Muscle of arm (tissue), 12 donors: ENCODE data around the gene SRXN1. TPM values are rescaled to one million over a fixed set of nuclear protein-coding genes. Genes with fewer than 3 reads are reported as not detected.

Experiments
- DNase-seq: peaks from one replicate; pipeline ENCODE4 v3.0.0-alpha.2; 2013
- polyA plus RNA-seq, 12 donors: library from polyadenylated mRNA; unstranded; fragments of 120-200 nt; gene quantifications; one replicate each; pipeline ENCODE4 v1.2.1, GENCODE V29; 2013; ENCODE audit not compliant: insufficient read length in 12 of 12

The SRXN1 gene
- polyA plus RNA-seq, 12 donors = 5.2 to 13.0 (median 8.3) TPM; not detected in 1

GRCh38 chr20:608970-609369, 44.0 kb downstream of the SRXN1 start:
- no peak for DNase-seq

DNA sequence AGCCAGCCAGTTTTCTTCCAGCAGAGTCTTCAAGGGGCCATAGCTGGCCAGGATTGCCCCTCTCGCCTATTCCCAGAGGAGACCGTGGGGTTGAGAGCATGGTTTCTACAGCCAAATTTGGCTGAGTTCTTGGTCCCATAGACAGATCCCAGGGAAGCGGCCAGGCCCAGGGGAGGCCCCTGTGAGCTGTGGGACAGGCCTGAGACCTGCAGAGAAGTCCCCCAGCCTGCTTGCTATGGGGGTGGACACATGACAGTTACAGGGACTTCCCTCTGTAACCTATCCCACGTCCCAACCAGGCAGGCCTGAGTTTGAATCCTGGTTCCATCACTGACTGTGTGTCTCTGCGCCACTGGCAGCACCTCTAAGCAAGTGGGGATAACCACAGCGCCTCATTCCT, 45.5 kb downstream of the SRXN1 start:
- no peak for DNase-seq

DNA sequence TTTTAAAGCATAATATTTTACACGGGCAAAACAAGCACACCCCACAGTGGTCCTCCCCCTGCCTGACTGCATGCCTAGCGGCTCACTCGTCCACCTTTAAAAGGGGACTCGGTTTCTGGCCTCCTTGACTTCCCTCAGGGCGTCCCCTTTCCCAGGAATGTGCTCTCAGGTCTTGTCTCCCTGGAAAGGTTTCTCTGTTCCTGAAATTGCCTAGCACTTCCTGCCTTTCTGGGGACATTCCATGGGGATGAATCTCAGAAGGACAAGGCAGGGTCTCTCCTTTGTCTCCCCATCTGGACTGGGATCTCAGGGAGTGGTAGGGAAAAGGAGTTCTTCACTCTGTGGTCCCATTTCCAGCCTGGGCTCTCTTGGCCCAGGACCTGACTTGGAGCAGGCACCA, 47.8 kb downstream of the SRXN1 start:
- no peak for DNase-seq

DNA sequence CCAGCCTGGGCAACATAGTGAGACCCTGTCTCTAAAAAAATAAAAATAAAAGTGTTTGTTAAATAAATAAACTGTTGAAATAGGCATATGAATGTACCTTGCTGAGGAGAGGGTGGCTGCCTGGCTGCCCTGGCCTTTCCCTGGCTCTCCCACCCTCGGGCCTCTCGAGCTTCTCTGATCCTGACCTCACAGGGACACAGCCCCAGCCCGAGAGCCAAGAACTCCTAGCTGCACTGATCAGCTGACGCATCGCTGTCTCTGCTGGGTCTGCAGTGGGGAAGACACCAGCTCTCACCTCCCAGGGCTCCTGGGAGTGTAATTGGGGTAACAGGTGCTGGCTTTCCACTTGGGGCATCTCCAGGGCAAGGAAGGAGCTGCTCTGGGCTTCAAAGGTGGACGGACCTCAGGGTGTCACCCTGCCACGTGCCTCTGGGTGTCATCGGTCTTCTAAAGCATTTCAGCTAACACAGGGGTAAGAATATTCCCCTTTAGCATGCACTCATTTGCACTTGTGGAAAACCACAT, 49.8 kb downstream of the SRXN1 start:
- no peak for DNase-seq

GRCh38 chr20:602111-602970, 50.7 kb downstream of the SRXN1 start:
- DNase-seq = no peak

GRCh38 chr20:600736-601135, 52.3 kb downstream of the SRXN1 start:
- no peak for DNase-seq

- no peak for DNase-seq
Observed at GRCh38 chr20:600141-600540, 52.9 kb downstream of the SRXN1 start.

DNA sequence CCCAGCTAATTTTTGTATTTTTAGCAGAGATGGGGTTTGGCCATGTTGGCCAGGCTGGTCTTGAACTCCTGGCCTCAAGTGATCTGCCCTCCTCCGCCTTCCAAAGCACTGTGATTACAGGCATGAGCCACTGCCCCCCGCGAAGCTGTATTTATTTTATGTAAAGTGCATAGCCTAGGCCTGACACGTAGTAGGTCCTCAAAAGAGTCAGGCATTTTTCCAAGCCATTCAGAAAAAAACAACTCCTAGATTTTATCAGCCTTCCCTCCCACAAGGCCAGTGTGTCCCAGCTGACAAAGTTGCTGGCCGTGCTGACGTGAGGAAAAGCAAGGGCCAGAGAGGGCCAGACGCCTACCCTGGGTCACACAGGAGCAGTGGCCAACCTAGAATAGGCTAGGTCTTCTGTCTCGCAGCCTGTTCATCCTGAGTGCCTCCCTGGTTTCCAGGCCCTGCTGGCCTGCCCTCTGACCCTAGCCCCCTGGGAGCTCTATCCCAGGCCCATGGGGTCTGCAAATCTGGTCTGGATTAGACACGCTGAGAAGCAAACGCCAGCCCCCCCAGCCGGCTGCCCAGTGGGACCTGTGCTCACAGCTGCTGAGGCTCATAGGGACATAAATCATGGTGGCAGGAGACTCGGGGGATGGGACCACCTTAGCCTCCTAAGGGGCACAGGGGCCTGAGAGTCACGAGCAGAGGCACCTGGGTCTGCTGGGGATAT, 54.7 kb downstream of the SRXN1 start:
- no peak for DNase-seq

GRCh38 chr20:597560-597959, 55.4 kb downstream of the SRXN1 start:
- no peak for DNase-seq

Other genes starting within 250 kb of the SRXN1 start
- 10 to 100 TPM in 11 of 12 donors, not detected in 1; 42.4 to 72.1 (median 49.8) TPM for gene RBCK1, start 244.9 kb downstream of the SRXN1 start, polyA plus RNA-seq
- gene TBC1D20, start 190.7 kb downstream of the SRXN1 start, polyA plus RNA-seq = 10 to 100 TPM in 11 of 12 donors, not detected in 1; 27.5 to 36.4 (median 32.8) TPM
- 100 to 1,000 TPM; 108 to 723 (median 125) TPM for gene CSNK2A1, start 109.4 kb downstream of the SRXN1 start, polyA plus RNA-seq
- gene TCF15, start 42.9 kb downstream of the SRXN1 start, polyA plus RNA-seq = 1 to 10 TPM in 10 of 12 donors, not detected in 2; 1.8 to 4.5 (median 3.6) TPM
- gene SCRT2, start 22.6 kb upstream of the SRXN1 start, polyA plus RNA-seq = under 1 TPM in 3 of 12 donors, not detected in 9; 0.03 to 0.18 (median 0.08) TPM
- gene SLC52A3, start 115.3 kb upstream of the SRXN1 start, polyA plus RNA-seq = 1 to 10 TPM in 1 of 12 donors, under 1 TPM in 9, not detected in 2; 0.27 to 1.0 (median 0.41) TPM
- 10 to 100 TPM in 8 of 12 donors, 1 to 10 TPM in 3, not detected in 1; 5.7 to 39.4 (median 11.3) TPM for gene FAM110A, start 180.5 kb upstream of the SRXN1 start, polyA plus RNA-seq